Heart left ventricle (tissue), 16 donors: ENCODE data around the gene PUS7L. TPM values are rescaled to one million over a fixed set of nuclear protein-coding genes. Genes with fewer than 3 reads are reported as not detected.

ENCODE experiments used
- ATAC-seq, 4 donors: fragments of 200-7000 bp; cut with Tn5 transposase; one replicate each; pipeline ENCODE4 v1.9.1; 2020 to 2022; ENCODE audit warnings: moderate library complexity in 4 of 4, mild to moderate bottlenecking in 3 of 4, moderate number of reproducible peaks in 1 of 4
- DNase-seq, 5 donors: peaks; one replicate each; pipeline ENCODE4 v3.0.0-alpha.2; 2020
- H3K27ac ChIP-seq, 12 donors: fragments of 200-600 bp; sonication (generic) in 4 of 12; one replicate each; pipeline versions ENCODE4 v1.5.0 to v1.8.0; 2016 to 2022; ENCODE audit warnings: mild to moderate bottlenecking in 2 of 12
- H3K27me3 ChIP-seq, 9 donors: fragments of 200-600 bp; sonication (generic) in 2 of 9; one replicate each; pipeline versions ENCODE4 v1.5.1 to v1.8.0; 2016 to 2022; ENCODE audit warnings: mild to moderate bottlenecking in 3 of 9
- H3K36me3 ChIP-seq, 9 donors: fragments of 200-600 bp; sonication (generic) in 2 of 9; one replicate each; pipeline versions ENCODE4 v1.5.0 to v1.8.0; 2018 to 2022; ENCODE audit warnings: mild to moderate bottlenecking in 2 of 9
- H3K4me1 ChIP-seq, 12 donors: fragments of 200-600 bp; sonication (generic) in 4 of 12; one replicate each; pipeline versions ENCODE4 v1.5.0 to v1.8.0; 2016 to 2022; ENCODE audit warnings: mild to moderate bottlenecking in 3 of 12
- H3K4me3 ChIP-seq, 12 donors: fragments of 200-600 bp; sonication (generic) in 4 of 12; one replicate each; pipeline versions ENCODE4 v1.5.0 to v1.8.0; 2017 to 2022; ENCODE audit warnings: mild to moderate bottlenecking in 9 of 12, moderate library complexity in 4 of 12
- H3K9me3 ChIP-seq, 12 donors: fragments of 200-600 bp; sonication (generic) in 4 of 12; one replicate each; pipeline versions ENCODE4 v1.5.0 to v1.8.0; 2016 to 2022; ENCODE audit warnings: mild to moderate bottlenecking in 1 of 12
- POLR2A ChIP-seq, 2 donors: fragments of 450-650 bp; IDR thresholded peaks; one replicate each; pipeline ENCODE4 v1.6.1; 2017; ENCODE audit warnings: antibody characterized with exemption in 2 of 2, mild to moderate bottlenecking in 2 of 2, moderate library complexity in 2 of 2
- intact Hi-C, 10 donors: fragments of 100-400 bp; cut with DNase I; formaldehyde crosslinking; loops; one replicate each; pipeline versions ENCODE4 v1.11.1 to v1.14.2; 2022
- polyA plus RNA-seq, 2 donors: library from polyadenylated mRNA; stranded (reverse); fragments of 200-250 nt; gene quantifications; one replicate each; pipeline ENCODE4 v1.2.3, GENCODE V29; 2013
- total RNA-seq, 9 donors: library from RNA; depleted of rRNA in 2 of 9; stranded (reverse); fragments of >200 nt in 2 of 9; fragmentation: NEBNext Ultra II Directional in 3 of 9; extraction: Animal tissue kit (Norgen Biotek cat#: 25700) in 3 of 9; gene quantifications; one replicate each; pipeline versions ENCODE4 v1.1.0 to v1.2.4, GENCODE V29; 2016 to 2023
- TF ChIP-seq, protein P1 (sequence below), 12 donors: fragments of 200-600 bp; sonication (generic) in 4 of 12; IDR thresholded peaks; one replicate each; pipeline versions ENCODE4 v1.5.0 to v1.8.0; 2018 to 2022; ENCODE audit warnings: antibody characterized with exemption in 12 of 12, mild to moderate bottlenecking in 5 of 12
- donor health status: ischemic (EF 13 %, LVEDD 7.1; RV severe dilation, severe dysfunction).
- donor health status: healthy with polysubstance abuse.
- donor health status: DM: no; HTN: yes; CAD: no.
- donor health status: DM: no; HTN: no; CAD: no.
- donor health status: ischemic (EF 25% LVEDD 6.9; RV normal size, moderate dysfunction).
- donor health status: ischemic (EF 25% LVEDD 5.7; RV mildly dilated, moderate dysfunction).
- donor health status: healthy.
- donor health status: DM: yes; HTN: yes; CAD: no.
- donor health status: ischemic (EF 35%, LVEDD 5.7; RV mildly dilated, moderate dysfunction).
- donor health status: nonischemic (EF 11% LVEDD 7.7; RV severe dilation, severe dysfunction).
- donor health status: DM: yes; HTN: yes; CAD: no.
- donor health status: PGD.
- donor health status: ischemic (EF 29% LVEDD 5.4; RV normal size, mild dysfunction).
- donor health status: nonischemic (EF 23%, LVEDD 6.1; RV moderate dilation, normal function).

PUS7L gene
- total and polyA plus RNA-seq, 11 donors, result 0.80 to 7.6 (median 5.1) TPM

DNA sequence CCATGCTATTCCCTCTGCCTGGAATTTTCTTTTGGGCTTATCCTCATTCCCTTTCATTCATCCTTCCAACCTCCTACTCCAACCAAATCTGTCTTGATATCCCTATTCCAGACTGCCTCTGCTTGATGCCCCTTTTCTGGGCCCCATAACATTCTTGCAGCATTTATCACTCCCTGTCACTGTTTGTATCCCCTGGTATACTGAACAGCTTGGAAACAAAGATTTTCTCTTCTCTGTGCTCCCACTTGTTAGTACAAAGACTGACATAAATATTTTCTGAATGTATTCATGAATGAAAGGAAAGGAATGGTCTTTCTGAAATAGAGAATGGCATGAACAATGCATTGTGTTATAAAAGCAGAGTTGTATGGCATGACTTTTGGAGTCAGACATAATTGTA is 7.7 kb upstream of the PUS7L start:
- H3K9me3 ChIP-seq, result no peaks in the 10 kb centered on the region
- no peak for TF ChIP-seq POLR2A (IDR thresholded peaks at IDR 0.05)
- TF ChIP-seq, protein P1, sequence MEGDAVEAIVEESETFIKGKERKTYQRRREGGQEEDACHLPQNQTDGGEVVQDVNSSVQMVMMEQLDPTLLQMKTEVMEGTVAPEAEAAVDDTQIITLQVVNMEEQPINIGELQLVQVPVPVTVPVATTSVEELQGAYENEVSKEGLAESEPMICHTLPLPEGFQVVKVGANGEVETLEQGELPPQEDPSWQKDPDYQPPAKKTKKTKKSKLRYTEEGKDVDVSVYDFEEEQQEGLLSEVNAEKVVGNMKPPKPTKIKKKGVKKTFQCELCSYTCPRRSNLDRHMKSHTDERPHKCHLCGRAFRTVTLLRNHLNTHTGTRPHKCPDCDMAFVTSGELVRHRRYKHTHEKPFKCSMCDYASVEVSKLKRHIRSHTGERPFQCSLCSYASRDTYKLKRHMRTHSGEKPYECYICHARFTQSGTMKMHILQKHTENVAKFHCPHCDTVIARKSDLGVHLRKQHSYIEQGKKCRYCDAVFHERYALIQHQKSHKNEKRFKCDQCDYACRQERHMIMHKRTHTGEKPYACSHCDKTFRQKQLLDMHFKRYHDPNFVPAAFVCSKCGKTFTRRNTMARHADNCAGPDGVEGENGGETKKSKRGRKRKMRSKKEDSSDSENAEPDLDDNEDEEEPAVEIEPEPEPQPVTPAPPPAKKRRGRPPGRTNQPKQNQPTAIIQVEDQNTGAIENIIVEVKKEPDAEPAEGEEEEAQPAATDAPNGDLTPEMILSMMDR (IDR thresholded peaks at IDR 0.05), result no peak
- no peak overlapping the region for H3K27ac ChIP-seq
- H3K4me3 ChIP-seq, result no peak overlapping the region
- peaks cover 0 to 37% (median 19%) of the 10 kb centered on the region in 9 donors for H3K36me3 ChIP-seq
- no peaks in the 10 kb centered on the region for H3K27me3 ChIP-seq
- DNase-seq (no peak), ATAC-seq (no peak)
- intact Hi-C loops, result no loop called here
- H3K4me1 ChIP-seq, result peaks cover 0 to 12% (median 0%) of the 10 kb centered on the region in 12 donors

DNA sequence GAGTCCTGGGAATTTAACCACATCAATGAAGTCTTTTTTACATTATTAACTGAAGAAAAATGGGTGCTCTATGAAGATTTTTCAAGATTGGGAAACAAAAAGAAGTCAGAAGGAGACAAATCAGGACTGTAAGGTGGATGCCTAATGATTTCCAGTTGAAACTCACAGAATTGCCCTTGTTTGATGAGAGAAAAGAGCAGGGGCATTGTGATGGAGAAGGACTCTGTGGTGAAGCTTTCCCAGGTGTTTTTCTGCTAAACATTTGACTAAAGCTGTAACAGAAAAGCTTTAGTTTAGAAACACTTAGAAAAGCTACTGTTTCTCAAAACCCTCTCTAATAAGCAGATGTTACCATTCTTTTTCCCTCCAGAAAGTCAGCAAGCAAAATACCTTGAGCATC is 5.9 kb upstream of the PUS7L start:
- Histone ChIP-seq H3K9me3 (no peaks in the 10 kb centered on the region), H3K4me3 (no peak overlapping the region), H3K27ac (no peak overlapping the region), H3K36me3 (peaks cover 0 to 20% (median 12%) of the 10 kb centered on the region in 9 donors), H3K4me1 (peaks cover 0 to 29% (median 12%) of the 10 kb centered on the region in 12 donors), H3K27me3 (no peaks in the 10 kb centered on the region)
- TF ChIP-seq, protein P1 (IDR thresholded peaks at IDR 0.05), result no peak
- no peak for TF ChIP-seq POLR2A (IDR thresholded peaks at IDR 0.05)
- DNase-seq (no peak), ATAC-seq (no peak)
- intact Hi-C loops, result no loop called here

DNA sequence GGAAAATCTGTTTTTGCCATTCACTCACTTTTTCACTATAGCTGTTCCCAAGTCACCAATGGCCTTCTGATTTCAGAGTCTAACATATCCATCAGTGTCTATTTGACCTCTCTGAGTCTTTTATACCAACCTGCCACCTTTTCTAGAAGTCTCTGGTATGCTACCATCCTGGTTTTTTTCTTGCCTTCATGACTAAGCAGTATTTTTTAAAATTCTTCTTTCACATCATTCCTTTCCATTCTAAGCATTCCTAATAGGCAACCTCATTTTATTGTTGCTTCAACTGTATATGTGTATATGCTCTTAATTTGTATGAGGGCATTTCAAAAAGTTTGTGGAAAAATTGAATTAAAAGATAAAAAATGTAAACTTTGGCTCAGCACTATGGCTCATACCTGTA is 5.2 kb upstream of the PUS7L start:
- no peak for ATAC-seq
- no peak for TF ChIP-seq POLR2A (IDR thresholded peaks at IDR 0.05)
- TF ChIP-seq, protein P1 (IDR thresholded peaks at IDR 0.05), result no peak
- Histone ChIP-seq H3K36me3 (peaks cover 0 to 13% (median 6%) of the 10 kb centered on the region in 9 donors), H3K27ac (no peak overlapping the region), H3K4me1 (peaks cover 0 to 33% (median 14%) of the 10 kb centered on the region in 12 donors), H3K9me3 (no peaks in the 10 kb centered on the region), H3K4me3 (no peak overlapping the region), H3K27me3 (no peaks in the 10 kb centered on the region)
- no peak for DNase-seq
- intact Hi-C loops, result no loop called here

DNA sequence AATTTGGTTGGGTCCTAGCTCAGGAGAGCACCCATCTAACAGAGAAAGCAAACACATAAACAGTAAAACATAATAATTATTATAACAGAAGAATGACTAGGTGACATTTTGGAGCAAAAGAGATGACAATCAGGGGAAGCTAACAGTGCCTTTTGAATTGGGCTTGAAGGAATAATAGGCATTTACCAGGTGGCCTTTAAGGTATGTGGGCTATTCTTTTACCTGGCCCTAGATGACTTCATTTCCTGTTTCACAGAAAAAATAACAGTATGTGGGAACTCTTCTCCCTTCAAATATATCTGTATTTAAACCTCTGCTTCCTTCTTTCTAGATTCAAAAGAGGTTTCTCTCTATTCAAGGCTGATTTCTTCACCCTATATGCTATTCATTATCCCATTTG is 4.0 kb upstream of the PUS7L start:
- no peaks in the 10 kb centered on the region for H3K27me3 ChIP-seq
- TF ChIP-seq POLR2A (IDR thresholded peaks at IDR 0.05), result no peak
- TF ChIP-seq, protein P1 (IDR thresholded peaks at IDR 0.05), result no peak
- peaks cover 0 to 39% (median 18%) of the 10 kb centered on the region in 12 donors for H3K4me1 ChIP-seq
- no peak for DNase-seq
- intact Hi-C loops, result no loop called here
- ATAC-seq, result no peak
- H3K9me3 ChIP-seq, result no peaks in the 10 kb centered on the region
- no peak overlapping the region for H3K4me3 ChIP-seq
- H3K27ac ChIP-seq, result no peak overlapping the region
- peaks cover 0 to under 1% (median 0%) of the 10 kb centered on the region in 9 donors for H3K36me3 ChIP-seq
